ENCODE data around the gene CYTH1.

DNA sequence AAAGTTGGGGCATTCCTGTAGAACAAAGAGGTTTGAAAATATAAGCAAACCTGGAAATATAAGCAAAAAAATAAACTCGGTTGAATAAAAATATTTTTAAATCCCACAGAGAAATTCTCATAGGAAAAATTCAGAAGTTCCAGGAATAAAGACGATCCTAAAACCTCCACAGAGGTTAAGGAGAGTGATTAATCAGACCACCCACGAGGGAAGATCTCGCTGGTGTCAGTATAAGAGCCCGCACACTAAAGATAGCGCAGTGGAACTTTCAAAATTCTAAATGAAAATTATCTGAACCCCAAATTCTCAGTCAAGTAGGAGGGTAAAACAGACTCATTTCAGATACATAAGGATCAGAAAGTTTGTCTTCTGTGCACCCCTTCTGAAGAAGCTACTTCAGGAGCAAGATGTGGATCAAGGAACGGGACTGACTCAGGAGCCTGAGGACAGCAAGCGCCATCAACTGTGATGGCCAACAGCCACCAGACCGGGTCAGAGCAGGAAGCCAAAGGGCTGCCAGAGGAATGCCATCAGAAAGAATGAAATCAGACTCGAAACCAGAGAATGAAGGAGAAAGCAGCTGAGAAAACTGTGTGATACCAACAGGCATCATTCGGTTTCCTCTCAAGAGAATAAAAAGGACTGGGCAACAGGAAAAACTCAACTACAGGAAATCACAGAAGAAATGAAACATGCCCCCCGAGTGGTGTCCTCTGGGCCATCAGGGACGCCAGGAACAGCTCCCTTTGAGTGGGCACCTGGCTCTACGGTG, 66.9 kb downstream of the CYTH1 start:
- TF ChIP-seq, protein P1, sequence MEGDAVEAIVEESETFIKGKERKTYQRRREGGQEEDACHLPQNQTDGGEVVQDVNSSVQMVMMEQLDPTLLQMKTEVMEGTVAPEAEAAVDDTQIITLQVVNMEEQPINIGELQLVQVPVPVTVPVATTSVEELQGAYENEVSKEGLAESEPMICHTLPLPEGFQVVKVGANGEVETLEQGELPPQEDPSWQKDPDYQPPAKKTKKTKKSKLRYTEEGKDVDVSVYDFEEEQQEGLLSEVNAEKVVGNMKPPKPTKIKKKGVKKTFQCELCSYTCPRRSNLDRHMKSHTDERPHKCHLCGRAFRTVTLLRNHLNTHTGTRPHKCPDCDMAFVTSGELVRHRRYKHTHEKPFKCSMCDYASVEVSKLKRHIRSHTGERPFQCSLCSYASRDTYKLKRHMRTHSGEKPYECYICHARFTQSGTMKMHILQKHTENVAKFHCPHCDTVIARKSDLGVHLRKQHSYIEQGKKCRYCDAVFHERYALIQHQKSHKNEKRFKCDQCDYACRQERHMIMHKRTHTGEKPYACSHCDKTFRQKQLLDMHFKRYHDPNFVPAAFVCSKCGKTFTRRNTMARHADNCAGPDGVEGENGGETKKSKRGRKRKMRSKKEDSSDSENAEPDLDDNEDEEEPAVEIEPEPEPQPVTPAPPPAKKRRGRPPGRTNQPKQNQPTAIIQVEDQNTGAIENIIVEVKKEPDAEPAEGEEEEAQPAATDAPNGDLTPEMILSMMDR (IDR thresholded peaks at IDR 0.05): no peak
- TF ChIP-seq POLR2A (IDR thresholded peaks at IDR 0.05): no peak

All from adrenal gland (tissue), 5 donors.